Mammary epithelial cell (primary cell): Measurements from ENCODE around the gene CPEB1.

ENCODE experiments used
- CTCF ChIP-seq, 2 donors: IDR thresholded peaks in 1 of 2; conservative IDR thresholded peaks in 1 of 2; 2 replicates each; pipeline ENCODE4 v1.5.1; 2011 to 2012; ENCODE audit warnings: inconsistent platforms in 2 of 2, low read length in 2 of 2, mild to moderate bottlenecking in 2 of 2, control low read depth in 1 of 2, low read depth in 1 of 2; ENCODE audit not compliant: insufficient read depth in 1 of 2; ENCODE audit errors: extremely low read depth in 1 of 2
- EZH2 ChIP-seq: IDR thresholded peaks from 2 replicates; pipeline ENCODE4 v1.6.1; 2012; ENCODE audit warnings: low read length, inconsistent platforms, borderline replicate concordance

GRCh38 chr15:82688691-82689090 lies 41.5 kb upstream of the CPEB1 start:
- TF ChIP-seq EZH2 (no peak), CTCF (conservative IDR thresholded peaks at IDR 0.05 in 1 of 2, IDR thresholded peaks at IDR 0.05 in 1 of 2; ENCODE audit: extremely low read depth in 1 of 2, insufficient read depth in 1 of 2, low read depth in 1 of 2, low read length in 2 of 2) (no peak)
